NCI-H82 treated with DMSO at 0.1 percent for 48 hours (cell line): ENCODE data around the gene SCO2.

Experiments
- DNase-seq: peaks from one replicate; lab custom pipeline; 2025; ENCODE audit not compliant: unreplicated experiment; lab: John Stamatoyannopoulos, UW

Gene SCO2

DNA sequence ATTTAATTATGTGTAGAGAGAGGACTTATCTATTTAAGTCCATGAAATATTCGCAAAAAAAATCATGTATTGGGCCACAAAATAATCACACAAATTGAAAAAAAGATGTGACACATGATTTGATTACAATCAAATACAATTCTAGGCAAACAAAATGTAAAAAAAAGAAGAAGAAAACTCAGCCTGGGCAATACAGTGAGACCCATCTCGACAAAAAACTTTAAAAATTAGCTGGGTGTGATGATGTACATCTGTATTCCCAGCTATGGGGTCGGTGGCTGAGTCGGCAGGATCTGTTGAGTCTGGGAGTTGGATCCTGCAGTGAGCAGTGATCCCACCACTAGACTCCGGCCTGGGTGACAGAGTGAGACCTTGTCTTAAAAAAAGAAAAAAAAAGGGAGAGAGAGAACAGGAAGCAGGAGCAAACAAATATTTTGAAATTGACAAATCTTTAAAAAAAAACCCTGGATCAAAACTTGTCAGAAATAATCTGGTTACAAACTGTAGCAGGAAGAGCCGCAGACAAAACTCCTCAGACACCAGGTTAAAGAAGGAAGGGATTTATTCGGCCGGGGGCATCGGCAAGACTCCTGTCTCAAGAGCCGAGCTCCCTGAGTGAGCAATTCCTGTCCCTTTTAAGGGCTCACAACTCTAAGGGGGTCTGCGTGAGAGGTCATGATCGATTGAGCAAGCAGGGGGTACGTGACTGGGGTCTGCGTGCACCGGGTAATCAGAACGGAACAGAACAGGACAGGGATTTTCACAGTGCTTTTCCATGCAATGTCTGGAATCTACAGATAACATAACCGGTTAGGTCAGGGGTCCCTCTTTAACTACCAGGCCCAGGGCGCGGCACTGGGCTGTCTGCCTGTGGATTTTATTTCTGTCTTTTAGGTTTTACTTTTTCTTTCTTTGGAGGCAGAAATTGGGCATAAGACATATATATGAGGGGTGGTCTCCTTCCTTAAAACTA is 7.7 kb upstream of the SCO2 start:
- DNase-seq, result no peak

DNA sequence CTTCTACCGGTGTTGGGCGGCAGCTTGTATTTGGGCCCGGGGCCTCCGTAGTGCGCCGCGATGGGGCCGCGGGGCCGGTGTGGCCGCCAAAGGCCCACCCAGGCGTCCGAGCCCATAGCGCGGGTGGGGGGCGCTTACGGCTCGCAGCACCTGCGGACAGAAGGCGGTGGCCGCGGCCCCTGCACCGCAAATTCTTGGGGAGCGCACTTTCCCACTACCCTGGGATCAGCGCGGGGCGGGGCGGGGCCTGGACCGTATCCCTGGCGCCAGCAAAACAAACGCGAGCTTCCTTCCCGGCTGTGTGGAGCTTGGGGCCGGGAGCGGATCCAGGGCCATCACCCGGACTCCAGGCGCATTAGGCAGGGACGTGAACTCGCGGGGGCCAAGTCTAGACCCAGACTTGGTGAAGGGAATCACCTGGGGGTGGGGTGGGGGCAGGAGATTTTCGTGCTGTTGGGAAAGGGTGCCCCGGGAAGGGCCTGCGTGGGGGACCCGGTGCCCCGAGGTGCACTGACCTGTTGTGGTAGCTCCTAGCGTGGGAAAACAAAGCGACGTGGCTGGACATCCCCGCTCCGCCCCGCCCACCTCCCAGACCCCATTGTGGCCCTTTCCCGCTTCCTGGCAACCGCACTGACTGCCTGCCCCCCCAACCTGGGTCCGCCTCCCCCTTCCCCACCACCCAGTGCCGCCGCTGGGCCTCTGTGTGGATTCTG is 6.7 kb upstream of the SCO2 start:
- no peak for DNase-seq

DNA sequence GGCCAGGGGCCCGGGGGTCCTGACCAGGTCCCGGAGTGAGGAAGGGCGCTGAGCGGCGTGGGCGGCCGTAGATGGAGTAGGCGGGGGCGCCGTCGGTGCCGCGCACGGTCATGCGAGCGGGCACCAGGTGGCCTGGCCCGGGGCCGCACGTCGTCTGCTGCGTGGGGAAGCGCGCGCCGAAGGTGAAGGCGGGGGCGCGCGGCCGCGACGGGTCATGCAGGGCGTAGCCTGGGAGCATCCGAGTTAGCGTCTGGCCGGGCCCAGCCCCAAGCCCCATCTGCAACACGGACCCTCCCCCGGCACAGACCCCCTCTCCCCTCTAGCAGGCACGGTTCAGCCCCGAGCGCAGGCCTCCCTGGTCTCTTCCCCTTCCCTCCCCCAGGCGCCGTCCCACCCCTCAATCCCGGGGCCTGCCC is 6.2 kb upstream of the SCO2 start:
- DNase-seq, result no peak

DNA sequence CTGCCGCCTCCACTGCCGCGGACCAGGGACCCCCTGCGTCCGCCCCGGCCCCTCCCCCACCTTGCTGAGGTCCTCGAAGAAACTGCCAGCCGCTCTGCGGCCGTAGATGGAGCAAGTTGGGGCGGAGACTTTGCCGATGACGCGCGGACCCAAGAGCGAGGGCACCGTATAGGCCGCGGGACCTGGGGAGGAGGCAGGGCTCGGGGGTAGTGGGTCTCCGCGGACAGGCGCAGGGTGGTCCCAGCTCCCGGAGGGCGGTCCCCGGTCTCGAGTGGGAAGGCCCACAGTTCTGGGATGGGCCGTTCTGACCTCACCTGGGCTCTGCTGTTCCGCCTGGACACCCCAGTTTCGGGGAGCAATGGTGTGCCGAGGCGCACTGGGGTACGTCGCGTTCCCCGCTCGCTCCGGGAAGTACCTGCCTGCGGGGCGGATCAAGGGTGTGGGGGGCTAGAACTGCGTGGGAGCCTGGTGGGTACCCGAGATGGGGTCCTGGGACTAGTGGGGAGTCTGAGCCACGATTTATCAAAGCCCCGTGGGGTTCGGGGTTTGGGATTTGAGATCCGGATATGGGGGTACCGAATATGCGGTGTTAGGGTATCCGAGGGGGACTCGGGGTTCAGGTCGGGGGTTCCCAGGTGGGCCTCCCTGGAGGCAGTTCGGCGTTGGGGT is 5.6 kb upstream of the SCO2 start:
- DNase-seq, result no peak

DNA sequence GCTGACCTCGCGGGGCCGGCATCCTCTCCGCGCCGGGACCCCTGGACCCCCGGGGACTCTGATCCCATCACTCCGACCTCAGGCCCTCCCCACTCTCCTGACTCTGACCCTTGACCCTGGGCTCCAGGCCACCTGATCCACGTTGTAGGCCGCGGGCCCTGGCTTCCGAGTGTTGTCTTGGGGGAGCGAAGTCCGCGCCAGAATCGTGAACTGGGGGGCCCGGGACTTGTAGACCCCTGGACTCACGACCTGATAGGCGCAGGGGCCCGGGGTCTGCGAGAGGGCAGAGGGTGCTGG is 5.1 kb upstream of the SCO2 start:
- no peak for DNase-seq

DNA sequence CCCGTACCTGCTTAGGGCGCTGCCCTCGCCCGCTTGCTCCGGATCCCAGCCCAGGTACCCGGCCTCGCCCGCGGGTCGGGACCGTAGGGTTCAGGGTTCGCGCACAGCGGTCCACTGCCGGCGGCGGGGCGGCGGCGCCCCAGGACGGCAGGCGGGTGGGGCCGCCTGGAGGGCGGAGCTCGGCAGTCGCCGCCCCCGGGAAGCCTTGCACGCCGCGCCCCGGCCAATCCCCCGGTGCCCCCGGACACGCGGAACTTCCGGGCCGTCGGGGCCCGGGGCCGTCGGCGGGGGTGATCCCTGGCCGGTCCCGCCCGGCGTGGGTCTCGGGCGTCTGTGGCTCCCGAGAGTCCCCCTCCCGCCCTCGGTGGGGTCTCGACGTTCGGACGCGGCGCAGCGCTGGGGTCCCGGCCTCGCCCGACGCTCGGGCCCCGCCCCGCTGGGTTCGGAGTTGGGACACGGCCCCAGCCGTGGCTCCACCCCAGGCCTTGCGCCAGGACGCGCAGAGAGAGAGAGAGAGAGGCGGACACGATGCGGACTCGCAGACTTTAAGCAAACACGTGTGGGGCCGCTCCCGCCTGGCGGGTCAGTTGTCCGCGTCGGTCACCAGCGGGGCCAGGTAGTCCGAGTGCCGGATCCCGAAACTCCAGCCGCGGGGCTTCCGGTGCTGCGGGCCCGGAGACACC is 4.6 kb upstream of the SCO2 start, which contains the start of gene TYMP:
Gene TYMP, minus strand, starts transcription at position 116 of the 683 bp plus-strand sequence. CDS start 303 bp downstream, outside the sequence.
- no peak for DNase-seq

DNA sequence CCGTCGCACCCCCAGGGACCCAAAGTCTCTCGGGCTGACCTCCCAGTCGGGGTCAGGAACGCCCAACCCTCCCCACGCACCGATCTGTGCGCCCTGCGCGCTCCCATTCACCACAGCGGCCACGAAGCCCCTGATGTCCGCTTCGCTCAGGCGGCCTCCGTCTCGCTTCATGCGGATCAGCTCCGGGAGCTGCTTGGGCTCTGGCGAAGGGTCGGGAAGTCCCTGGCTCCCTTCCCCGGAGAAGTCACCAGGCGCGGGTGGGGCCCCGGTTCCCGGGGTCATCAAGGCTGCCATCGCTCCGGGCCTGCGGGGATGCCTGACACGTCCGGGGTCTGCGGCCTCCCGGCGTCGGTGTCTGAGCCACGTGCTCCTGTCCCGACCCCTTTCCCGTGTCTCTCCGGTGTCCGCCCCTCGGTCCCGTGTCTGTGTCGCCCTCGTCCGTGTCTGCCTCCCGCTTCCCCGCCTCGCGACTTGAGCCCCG is 4.1 kb upstream of the SCO2 start:
- no peak for DNase-seq

DNA sequence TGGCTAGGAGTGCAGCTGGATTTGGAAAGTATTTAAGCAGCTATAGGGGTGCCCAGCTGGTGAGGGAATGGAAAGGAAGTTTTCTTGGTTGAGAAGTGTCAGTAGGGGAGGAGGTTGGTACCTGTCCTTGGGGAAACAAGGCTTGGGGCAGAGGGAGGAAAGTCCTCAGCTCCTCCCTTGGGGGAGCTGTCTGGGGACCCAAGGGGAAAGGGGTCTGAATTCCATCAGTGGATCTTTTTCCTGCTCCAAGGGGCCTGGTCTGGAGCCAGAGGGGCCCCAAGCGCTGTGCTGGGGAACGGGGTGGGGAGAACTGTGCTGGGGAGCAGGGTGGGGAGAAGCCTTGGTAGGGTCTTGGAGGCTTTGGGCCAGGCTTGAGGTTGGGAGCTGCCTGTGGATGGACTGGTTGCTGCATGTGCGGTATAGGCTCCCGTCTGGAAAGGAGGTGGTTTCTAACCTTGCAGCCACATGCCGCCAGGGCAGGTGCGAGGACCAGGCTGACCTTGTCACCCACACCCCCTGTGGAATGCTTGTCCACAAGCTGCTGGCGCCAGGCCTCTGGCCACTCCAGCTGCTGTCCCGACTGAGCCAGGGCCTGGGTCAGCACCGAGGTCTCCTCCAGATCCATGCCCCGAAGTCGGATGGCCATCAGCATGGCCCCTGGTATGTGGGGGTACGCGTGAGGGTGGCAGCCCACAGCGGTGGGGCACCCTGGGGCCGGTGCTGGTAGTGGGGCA is 3.5 kb upstream of the SCO2 start:
- DNase-seq, result no peak

DNA sequence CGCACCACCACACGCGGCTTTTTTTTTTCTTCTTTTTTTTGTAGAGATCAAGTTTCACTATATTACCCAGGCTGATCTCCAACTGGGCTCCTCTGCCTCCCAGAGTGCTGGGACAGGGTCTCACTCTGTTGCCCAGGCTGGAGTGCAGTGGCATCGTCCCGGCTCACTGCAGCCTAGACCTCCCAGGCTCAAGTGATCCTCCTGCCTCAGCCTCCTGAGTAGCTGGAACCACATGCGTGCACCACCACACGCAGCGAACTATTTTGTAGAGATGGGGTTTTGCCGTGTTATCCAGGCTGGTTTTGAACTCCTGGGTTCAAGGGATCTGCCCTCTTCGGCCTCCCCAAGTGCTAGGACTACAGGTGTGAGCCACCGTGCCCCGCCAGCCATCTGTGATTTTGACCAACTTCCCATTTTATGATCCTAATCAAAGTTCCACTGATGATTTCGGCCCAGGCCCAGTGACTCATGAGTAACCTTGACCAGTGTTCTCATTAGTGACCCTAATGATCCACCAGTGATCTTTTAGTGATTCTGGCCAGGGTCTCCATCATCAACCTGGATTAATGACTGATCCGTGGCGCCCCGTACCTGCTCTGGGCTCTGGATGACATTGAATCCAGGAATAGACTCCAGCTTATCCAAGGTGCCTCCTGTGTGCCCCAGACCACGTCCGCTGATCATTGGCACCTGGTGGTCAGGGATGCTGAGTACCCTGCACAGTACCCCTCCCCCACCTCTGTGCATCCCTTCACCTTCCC is 2.7 kb upstream of the SCO2 start:
- DNase-seq, result no peak

DNA sequence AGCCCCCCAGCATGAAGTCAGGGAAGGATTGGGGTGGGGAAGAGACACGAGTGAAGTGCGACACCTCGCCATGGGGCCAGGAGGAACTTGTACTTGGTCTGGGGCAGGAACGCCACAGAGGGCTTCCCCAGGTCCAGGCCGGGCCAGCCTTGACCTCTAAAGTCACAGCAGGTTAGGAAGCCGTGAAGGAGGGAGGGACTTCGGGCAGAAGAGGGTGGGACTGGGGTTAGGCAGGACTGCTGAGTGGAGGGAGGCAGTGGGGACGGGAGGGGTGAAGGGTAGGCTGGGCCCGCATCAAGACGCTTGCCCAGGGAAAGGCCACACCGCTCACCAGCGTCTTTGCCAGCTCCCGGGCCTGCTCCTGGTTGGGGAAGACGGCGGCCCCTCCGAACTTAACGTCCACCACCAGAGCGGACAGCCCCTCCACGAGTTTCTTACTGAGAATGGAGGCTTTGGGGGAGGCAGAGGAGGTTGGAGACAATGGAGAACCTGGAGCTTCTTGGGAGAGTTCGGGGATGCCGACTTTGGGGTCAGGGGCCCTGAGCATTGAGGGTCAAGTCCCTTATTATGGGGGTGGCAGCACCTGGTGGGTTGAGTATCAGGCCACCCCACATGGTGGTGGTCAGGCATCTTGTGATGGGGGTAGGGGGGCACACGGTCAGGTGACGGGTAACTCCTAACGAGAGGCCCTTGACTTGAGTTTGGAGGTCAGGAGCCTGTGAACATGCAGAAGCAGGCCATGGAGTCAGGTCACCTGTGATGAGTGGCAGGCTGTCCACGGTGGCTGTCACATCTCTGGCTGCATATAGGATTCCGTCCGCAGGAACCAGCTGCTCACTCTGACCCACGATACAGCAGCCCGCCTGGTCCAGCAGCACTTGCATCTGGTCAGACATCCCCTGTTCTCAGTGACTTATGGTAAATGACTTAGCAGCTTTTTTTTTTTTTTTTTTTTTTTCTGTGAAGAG is 1.7 kb upstream of the SCO2 start:
- DNase-seq, result no peak

DNA sequence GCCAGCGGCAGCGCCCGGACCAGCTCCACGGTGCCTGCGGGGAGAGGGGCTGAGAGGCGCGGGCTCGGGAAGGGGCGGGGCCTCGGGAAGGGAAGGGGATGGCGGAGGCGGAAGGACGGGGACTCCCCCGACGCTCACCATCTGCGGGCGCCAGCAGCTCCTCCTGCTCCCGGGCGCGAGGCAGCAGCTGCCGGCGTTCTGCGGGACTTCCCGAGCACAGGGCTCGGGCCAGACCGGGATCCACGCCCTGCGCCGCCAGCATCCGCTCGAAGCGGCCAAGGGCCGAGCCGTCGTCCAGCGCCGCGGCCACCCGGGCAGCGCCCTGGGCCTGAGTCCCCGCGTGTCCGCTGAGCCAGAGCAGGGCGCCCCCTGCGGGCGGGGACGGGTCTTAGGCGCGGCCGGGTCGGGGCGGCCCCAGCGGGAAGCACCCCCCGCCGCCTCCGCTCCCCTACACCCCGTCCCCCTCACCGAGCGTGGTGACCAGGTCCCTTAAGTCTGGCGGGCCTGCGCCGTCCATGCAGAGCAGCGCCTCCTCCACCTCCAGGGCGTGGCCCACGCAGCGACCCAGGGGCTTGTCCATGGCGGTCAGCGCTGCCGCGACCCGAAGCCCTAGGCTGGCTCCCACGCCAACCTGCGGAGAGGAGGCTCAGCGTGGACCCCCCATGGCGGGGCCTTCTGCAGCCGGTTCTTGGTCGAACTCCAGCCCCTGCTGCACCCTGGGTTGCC is 873 bp upstream of the SCO2 start:
- peak; percentile 18 for DNase-seq

DNA sequence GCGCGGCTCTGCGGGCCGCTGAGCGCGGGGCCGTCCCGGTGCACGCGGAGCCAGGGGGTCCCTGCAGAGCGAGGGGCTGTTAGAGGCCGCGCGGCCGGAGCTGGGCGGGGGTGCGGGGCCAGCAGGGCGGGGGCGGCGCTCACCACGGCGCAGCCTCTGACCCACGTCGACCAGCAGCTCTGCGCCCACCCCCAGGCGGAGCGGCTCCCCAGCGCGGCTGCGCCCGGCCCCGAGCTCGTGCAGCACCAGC is 385 bp upstream of the SCO2 start:
- DNase-seq, result no peak

DNA sequence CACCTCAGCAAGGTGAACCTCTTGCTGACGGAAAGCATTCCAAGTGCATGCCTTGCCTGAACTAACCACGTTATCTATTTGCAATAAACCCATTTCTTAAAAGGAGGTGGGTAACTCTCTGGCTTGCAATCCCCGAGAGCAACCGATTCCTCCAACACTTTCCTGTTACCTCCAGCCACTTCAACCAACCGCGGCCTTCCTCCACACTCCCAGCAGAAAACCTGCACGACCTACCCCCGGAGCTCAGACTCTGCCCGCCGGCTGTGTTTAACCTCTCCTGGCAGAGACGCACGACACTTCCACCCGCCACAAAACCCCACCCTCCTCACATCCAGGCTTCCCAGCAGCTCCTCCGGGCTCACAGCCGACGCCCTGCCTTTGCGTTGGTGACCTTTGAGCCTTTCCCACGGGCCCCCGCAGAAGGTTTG is 708 bp downstream of the SCO2 start:
- DNase-seq, result no peak

DNA sequence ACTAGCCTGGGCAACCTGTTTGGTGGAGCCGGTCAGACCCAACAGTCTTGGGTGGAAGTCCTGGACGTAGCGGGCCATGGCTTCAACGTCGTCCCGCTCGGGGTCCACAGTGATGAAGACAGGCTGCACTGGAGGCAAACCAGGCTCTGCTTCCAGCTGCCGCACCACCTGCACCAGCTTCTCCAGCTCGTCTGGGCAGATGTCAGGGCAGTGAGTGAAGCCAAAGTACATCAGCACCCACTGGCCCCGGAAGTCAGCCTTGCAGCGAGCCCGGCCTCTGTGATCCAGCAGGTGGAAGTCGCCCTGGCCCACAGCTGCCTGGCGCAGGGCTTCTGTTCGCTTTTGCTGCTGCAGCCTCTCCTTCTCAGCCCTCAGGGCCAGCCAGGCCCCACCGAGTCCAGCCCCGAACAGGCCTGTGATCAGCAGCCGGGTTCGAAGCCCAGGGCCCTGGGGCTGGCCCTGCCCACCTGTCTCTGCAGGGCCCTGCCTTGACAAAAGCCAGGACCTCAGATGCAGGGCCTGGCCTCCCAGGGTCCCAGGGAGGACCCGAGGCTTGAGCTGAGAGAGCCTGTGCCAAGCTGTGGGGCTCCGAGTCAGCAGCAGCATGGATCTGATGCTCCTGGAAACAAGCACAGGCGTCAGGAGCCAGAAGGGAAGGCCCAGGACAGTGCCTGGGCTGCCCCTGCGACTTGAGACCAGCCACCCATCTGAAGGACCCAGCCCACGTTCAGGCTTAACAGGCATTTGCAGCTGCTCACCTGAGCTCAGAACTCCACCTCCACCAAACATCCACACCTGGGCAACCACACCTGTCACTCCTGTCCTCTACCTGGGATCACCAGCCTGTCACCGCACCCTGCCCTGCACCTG is 1.4 kb downstream of the SCO2 start:
- DNase-seq, result no peak

DNA sequence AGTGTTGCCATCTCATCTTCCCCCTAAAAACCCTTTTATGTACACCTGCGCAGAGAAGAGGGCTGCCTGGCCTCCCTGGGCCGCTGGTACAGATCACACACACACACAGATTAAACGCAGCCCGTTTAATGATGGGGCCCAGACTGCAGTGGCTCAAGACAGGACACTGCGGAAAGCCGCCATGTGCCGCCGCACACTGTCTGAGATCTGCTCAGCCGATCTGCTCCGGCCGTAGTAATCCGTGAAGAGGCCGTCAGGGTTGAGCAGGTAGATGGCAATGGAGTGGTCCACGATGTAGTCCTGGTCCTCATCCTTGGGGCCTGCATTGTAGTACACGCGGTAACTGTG is 2.0 kb downstream of the SCO2 start:
- DNase-seq, result no peak

DNA sequence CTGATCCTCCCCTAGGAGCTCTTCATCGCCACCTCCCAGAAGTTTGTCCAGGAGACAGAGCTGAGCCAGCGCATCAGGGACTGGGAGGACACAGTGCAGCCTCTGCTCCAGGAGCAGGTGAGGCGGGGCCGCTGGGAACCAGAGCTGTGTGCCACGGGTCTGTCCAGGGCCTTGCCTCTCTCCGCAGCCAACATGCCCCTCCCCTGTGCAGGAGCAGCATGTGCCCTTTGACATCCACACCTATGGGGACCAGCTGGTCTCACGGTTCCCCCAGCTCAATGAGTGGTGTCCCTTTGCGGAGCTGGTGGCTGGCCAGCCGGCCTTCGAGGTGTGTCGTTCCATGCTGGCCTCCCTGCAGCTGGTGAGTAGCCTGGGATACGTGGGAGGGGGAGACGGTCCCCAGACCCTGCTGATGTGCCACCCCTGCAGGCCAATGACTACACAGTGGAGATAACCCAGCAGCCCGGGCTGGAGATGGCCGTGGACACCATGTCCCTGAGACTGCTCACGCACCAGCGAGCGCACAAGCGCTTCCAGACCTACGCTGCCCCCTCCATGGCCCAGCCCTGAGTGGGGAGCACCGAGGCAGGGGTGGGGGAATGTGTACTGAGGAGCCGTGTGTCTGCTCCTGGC is 2.5 kb downstream of the SCO2 start:
- DNase-seq, result no peak
